DMS53 (cell line): Measurements from ENCODE around the gene ZBTB3.
"Not testable (repeated sequence)": the region's sequence is repeated elsewhere in the genome, so short reads cannot be mapped to it uniquely, and the experiment has no call there.

Experiments used
- DNase-seq: peaks from one replicate; lab custom pipeline; 2025; lab: John Stamatoyannopoulos, UW

The ZBTB3 gene

GRCh38 chr11:62716206-62716605 lies 37.8 kb downstream of the ZBTB3 start:
- DNase-seq = no peak

GRCh38 chr11:62715150-62716130 lies 38.5 kb downstream of the ZBTB3 start:
- DNase-seq = no peak

GRCh38 chr11:62713343-62713742 lies 40.6 kb downstream of the ZBTB3 start:
- DNase-seq = peak; percentile 22

DNA sequence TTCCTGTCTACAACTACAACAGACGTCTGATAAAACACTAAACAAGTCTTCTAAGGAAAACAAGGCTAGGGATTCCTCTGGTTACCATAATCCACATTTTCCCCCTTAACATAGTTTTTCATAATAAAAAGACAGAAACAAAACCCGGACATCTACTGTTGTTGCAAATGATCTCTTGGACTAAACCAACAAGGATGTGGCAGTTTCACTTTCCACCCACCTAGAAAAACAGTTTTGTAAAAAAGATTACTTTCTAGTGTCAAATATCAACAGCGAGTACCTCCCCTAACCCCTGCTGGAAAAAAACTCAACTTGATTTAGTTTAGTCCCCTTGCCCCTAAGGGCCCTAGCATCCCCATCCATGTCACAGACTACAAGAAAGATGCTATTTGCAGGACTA lies 41.1 kb downstream of the ZBTB3 start:
- DNase-seq = no peak

DNA sequence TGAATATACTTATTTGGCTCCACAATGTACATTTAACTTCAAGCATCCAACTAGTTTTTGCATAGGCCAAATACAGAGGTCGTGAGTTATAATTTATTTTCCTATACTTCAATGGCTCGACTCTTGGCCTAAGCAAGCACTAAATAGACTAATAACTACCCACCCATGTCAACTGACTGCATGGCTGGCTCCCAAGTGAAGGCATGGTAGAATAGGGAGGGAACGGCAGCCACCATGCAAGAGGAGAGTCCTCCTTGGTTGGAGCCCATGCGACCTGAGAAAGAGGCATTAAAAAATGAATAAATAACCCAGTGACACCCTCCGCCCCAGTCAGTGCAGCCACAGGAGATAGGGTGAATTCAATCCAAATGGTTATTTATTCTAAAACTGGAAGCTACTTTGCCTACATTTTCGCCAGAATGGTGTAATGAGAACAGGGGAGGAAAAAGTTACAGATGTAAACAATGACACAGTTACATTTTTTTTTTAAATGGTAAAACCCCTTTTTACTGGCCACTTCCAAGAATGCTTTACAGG lies 41.6 kb downstream of the ZBTB3 start:
- DNase-seq = no peak

GRCh38 chr11:62710001-62710345 lies 44.0 kb downstream of the ZBTB3 start:
- DNase-seq = peak; percentile 78

DNA sequence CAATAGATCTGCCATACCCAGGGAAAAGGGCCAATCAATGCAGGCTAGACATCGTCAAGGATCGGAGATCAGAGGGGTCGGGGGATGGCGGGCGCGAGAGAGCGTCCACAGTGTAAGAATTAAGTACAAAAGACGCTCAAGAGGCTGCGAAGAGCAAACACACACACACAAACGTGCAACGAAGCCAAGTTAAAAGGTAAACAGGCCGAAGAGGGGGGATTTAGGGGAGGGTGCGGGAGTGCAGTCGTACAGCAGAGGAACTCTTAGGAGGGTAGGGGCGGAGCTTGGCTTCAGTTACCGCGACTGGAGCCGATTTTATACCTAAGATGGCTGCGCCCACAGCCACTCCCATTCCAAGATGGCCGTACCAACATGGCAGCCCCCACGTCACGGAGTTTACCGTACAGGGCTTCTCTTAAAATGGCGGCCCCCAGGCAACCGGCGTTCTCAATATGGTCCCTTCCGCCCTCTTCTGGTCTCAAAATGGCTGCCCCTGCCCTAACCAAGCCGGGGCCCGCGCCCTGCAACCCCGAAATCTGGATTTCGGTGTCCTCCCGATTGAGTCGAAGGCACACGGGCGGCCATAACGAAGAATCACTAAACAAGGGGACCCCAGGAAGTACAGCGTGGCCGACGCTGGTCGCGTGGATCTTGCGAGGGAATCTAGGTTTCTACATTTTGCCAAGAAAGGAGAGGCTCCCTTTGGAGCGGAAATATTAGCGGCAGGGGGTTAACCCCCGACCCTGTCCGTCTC lies 44.5 kb downstream of the ZBTB3 start:
- peak; percentile 99 for DNase-seq

DNA sequence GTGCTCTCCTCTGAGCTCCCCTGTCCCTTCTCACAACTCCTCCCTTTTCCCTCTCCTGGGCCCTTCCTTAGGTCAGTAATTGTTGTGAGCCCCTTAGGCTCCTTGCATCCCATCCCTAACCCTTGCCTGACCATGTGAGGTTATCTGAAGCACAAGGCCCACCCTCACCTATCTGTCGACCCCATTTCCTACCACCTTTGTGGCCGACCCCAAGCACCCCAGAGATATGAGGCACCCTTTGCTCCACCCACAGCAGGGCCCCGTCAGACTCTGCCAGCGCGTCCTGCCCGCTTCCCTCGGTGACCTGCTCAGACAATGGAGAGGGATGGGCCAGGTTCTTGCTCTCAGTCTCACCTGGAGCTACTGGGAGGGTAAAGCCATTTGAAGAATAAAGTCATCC lies 45.2 kb downstream of the ZBTB3 start:
- DNase-seq = peak; percentile 83

DNA sequence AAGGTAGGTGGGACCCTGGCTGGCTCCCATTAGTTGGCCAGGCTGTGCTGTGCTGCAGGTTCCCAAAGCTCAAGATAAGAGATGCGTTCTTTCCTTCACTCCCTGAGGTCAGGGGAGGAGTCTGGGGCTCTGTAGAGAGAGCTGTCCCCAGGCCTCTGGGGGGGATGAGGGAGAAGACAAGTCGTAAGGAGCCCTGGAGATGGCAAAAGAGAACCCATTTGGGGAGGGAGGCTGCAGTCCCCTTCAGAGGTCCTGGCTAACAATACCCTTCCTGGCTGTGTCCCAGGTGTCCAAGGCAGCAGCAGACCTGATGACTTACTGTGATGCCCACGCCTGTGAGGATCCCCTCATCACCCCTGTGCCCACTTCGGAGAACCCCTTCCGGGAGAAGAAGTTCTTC lies 45.6 kb downstream of the ZBTB3 start:
- DNase-seq = no peak

DNA sequence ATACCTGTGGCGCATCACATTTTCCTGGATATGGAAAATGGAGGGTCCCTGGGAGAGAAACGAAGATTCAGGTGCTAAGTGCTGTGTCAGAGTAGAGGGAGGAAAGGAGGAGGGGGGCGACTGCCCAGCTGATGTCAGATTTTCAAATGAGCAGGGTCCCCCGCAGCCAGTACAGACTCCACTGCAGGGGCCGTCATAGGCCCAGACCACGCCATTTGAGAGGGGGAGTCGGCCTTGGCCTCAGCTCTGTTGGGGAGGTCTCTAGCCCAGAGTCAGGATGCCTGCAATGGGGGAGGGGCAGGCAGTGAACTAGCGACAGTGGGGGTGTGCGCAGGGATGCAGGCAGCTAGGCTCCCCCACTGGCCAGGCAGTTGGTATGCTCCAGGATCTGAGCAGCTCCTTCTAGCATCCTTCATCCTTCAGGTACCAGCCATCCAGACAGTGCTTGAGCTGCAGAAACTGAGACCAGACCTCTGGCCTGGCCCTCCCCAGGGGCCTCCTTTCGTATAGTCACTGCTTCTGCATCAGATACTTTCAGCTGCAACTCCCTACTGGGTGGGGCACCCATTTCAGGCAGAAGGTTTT lies 46.6 kb downstream of the ZBTB3 start, which contains the start of the genes BSCL2 and GNG3:
Gene BSCL2, minus strand, starts transcription at position 148 of the 585 bp plus-strand sequence. CDS start 229 bp downstream, outside the sequence.
Gene GNG3, plus strand, starts transcription at position 400 of the 585 bp plus-strand sequence. CDS start 620 bp downstream, outside the sequence.
- no peak for DNase-seq

- no peak for DNase-seq
These were observed 47.1 kb downstream of the ZBTB3 start for GRCh38 chr11:62706850-62707247.

DNA sequence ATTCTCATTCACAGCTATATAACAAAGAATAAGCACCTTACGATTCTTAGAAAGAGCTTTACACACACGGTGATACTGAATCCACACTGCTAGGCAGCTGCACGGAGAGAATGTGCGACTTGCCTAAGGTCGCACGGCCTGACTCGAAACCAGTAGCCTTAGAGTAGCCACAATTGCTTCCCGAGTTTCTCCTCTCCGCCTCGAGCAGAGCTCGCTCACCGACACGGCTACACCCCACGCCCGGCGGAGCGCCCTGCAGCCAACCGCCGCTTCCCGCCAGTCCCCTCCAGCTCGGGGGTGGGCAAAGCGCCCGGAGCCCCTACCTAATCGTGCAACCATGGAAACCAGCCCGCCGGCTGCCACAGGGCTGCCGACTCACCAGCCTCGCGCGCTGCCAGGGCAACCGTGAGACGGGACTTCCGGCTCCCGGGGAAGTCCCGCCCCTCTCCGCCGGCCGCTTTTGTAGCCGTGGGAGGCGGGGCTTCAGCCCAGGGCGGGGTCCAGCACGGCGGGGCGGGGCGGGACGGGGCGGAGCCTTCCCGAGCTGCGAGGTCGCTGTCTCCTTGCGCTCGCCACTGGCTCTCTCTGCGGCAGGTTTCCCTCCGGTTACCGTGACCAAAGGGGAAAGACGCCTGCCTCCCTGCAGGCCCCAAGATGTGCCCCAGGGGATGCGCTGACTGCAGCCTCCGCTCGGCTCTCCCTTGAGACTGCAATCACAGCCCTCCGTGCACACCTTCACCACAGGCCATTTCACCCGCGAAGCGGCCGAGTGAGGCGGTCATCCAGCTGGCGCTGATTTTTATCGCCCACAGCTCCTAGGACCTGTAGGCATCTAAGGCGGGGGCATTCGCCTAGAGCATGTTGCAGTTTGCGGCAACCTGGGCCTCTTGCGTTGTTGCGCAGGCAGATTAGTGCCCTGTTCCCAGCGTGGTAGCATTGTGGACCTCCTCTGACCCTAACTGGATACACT lies 47.8 kb downstream of the ZBTB3 start:
- DNase-seq = peak; percentile 97

GRCh38 chr11:62705413-62705812 lies 48.5 kb downstream of the ZBTB3 start:
- peak; percentile 78 for DNase-seq

DNA sequence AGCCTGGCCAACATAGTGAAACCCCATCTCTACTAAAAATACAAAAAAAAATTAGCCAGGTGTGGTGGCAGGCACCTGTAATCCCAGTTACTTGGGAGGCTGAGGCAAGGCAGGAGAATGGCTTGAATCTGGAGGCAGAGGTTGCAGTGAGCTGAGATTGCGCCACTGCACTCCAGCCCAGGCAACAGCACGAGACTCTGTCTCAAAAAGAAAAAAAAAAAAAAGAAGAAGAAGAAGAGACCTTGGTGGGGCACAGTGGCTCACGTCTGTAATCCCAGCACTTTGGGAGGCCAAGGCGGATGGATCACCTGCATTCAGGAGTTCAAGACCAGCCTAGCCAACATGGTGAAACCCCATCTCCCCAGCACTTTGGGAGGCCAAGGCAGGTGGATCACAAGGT lies 50.0 kb downstream of the ZBTB3 start:
- not testable (repeated sequence) for DNase-seq

DNA sequence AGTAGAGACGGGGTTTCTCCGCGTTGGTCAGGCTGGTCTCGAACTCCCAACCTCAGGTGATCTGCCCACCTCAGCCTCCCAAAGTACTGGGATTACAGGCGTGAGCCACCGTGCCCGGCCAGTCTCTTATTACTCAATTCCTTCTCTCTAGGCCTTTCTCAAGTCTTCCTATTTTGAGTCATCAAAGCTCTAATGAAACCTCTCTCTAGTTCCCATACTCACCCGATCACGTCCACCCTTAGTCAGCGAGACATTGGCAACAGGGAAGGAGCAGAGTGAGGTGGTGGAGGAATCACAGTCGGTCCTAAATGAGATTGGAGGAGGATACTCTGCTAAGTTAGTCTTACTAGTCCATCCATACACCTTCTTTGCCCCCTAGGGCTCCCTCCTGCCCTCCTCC lies 51.7 kb downstream of the ZBTB3 start:
- DNase-seq = no peak
